Upper lobe of left lung (tissue), 6 donors: ENCODE measurements around the gene PAX2. TPM values are rescaled to one million over a fixed set of nuclear protein-coding genes. Genes with fewer than 3 reads are reported as not detected.

Source experiments
- ATAC-seq, 2 donors: fragments of 200-7000 bp; cut with Tn5 transposase; one replicate each; pipeline ENCODE4 v1.9.1; 2022; ENCODE audit warnings: mild to moderate bottlenecking in 2 of 2, moderate library complexity in 2 of 2; ENCODE audit not compliant: low FRiP score in 2 of 2
- DNase-seq, 2 donors: peaks; one replicate each; pipeline ENCODE4 v3.0.0-alpha.2; 2019 to 2020
- H3K27ac ChIP-seq, 4 donors: fragments of 200-600 bp; sonication (generic); one replicate each; pipeline ENCODE4 v1.5.1; 2016 to 2019
- H3K27me3 ChIP-seq, 4 donors: fragments of 200-600 bp; sonication (generic); one replicate each; pipeline ENCODE4 v1.5.1; 2017 to 2019
- H3K36me3 ChIP-seq, 4 donors: fragments of 200-600 bp; sonication (generic); one replicate each; pipeline ENCODE4 v1.5.1; 2016 to 2019
- H3K4me1 ChIP-seq, 4 donors: fragments of 200-600 bp; sonication (generic); one replicate each; pipeline ENCODE4 v1.5.1; 2018 to 2019
- H3K4me3 ChIP-seq, 4 donors: fragments of 200-600 bp; sonication (generic); one replicate each; pipeline ENCODE4 v1.5.1; 2017 to 2019; ENCODE audit warnings: mild to moderate bottlenecking in 2 of 4, moderate library complexity in 1 of 4
- H3K9me3 ChIP-seq, 4 donors: fragments of 200-600 bp; sonication (generic); one replicate each; pipeline ENCODE4 v1.5.1; 2018 to 2019
- CTCF ChIP-seq, 6 experiments: fragments of 450-650 bp in 4 of 6; fragments of 200-600 bp in 2 of 6; sonication (generic) in 2 of 6; IDR thresholded peaks; one replicate each; pipeline ENCODE4 v1.5.1; 2016 to 2019; ENCODE audit warnings: antibody characterized with exemption in 6 of 6
- EP300 ChIP-seq, 4 donors: sonication (generic); formaldehyde crosslinking; IDR thresholded peaks; one replicate each; pipeline ENCODE4 v1.5.1; 2017; ENCODE audit warnings: antibody characterized with exemption in 4 of 4, control low read depth in 2 of 4
- POLR2A ChIP-seq, 4 donors: fragments of 450-650 bp; IDR thresholded peaks; one replicate each; pipeline ENCODE4 v1.5.1; 2016 to 2017; ENCODE audit warnings: antibody characterized with exemption in 4 of 4, mild to moderate bottlenecking in 2 of 4
- POLR2AphosphoS5 ChIP-seq, 2 donors: sonication (generic); formaldehyde crosslinking; IDR thresholded peaks; one replicate each; pipeline ENCODE4 v1.5.1; 2017; ENCODE audit warnings: antibody characterized with exemption in 2 of 2
- WGBS, 2 donors: methylation state at CpG; one replicate each; pipeline ENCODE4 v1.1.5; 2017 to 2018; 5-methylcytosine and 5-hydroxymethylcytosine counted together
- total RNA-seq, 6 donors: library from RNA; depleted of rRNA in 4 of 6; stranded (reverse); fragments of >200 nt in 4 of 6; gene quantifications; one replicate each; pipeline versions ENCODE4 v1.1.0 to v1.2.1, GENCODE V29; 2016 to 2021
- donor health status: DM: no; HTN: no; CAD: no; lungs with moderate emphysema.
- donor health status: DM: no; HTN: yes; CAD: no; lungs with severe emphysema.

The PAX2 gene
- total RNA-seq, 6 donors from 2014 or later, result 0.07 TPM; not detected in 5

- WGBS, 2 donors, result 75 to 82% methylated on average over 2 of the region's 2 CpGs
- no peaks in the 10 kb centered on the region for H3K4me1 ChIP-seq
- H3K27me3 ChIP-seq, result no peaks in the 10 kb centered on the region
- TF ChIP-seq POLR2AphosphoS5 (IDR thresholded peaks at IDR 0.05), result no peak
- no peak for TF ChIP-seq CTCF (IDR thresholded peaks at IDR 0.05)
- no peak for TF ChIP-seq POLR2A (IDR thresholded peaks at IDR 0.05)
- no peak for TF ChIP-seq EP300 (IDR thresholded peaks at IDR 0.05)
- no peaks in the 10 kb centered on the region for H3K9me3 ChIP-seq
- no peaks in the 10 kb centered on the region for H3K36me3 ChIP-seq
- no peak overlapping the region for H3K4me3 ChIP-seq
- DNase-seq, result no peak
- ATAC-seq, result no peak
- no peak overlapping the region for H3K27ac ChIP-seq
These were observed 34.9 kb downstream of the PAX2 start for GRCh38 chr10:100780324-100780723.

- Histone ChIP-seq H3K27me3 (no peaks in the 10 kb centered on the region), H3K27ac (no peak overlapping the region), H3K9me3 (no peaks in the 10 kb centered on the region), H3K4me1 (no peaks in the 10 kb centered on the region), H3K4me3 (no peak overlapping the region), H3K36me3 (no peaks in the 10 kb centered on the region)
- DNase-seq (no peak), ATAC-seq (no peak)
- WGBS, 2 donors, result 58 to 66% methylated on average over 8 to 11 of the region's 11 CpGs
- no peak for TF ChIP-seq POLR2AphosphoS5 (IDR thresholded peaks at IDR 0.05)
- TF ChIP-seq EP300 (IDR thresholded peaks at IDR 0.05), result no peak
- no peak for TF ChIP-seq CTCF (IDR thresholded peaks at IDR 0.05)
- TF ChIP-seq POLR2A (IDR thresholded peaks at IDR 0.05), result no peak
These were observed 35.8 kb downstream of the PAX2 start for GRCh38 chr10:100781145-100781665.

GRCh38 chr10:100782461-100783244, 37.3 kb downstream of the PAX2 start:
- H3K27me3 ChIP-seq, result no peaks in the 10 kb centered on the region
- no peak overlapping the region for H3K4me3 ChIP-seq
- H3K9me3 ChIP-seq, result no peaks in the 10 kb centered on the region
- no peak overlapping the region for H3K27ac ChIP-seq
- TF ChIP-seq EP300 (IDR thresholded peaks at IDR 0.05), result no peak
- no peak for TF ChIP-seq POLR2AphosphoS5 (IDR thresholded peaks at IDR 0.05)
- TF ChIP-seq CTCF (IDR thresholded peaks at IDR 0.05), result no peak
- no peak for TF ChIP-seq POLR2A (IDR thresholded peaks at IDR 0.05)
- ATAC-seq (no peak), DNase-seq (no peak)
- no peaks in the 10 kb centered on the region for H3K4me1 ChIP-seq
- 84 to 91% methylated on average over 9 to 13 of the region's 13 CpGs for WGBS, 2 donors
- H3K36me3 ChIP-seq, result no peaks in the 10 kb centered on the region

GRCh38 chr10:100784126-100784525, 38.7 kb downstream of the PAX2 start:
- ATAC-seq (no peak), DNase-seq (no peak)
- no peaks in the 10 kb centered on the region for H3K9me3 ChIP-seq
- no peak overlapping the region for H3K4me3 ChIP-seq
- no peak overlapping the region for H3K27ac ChIP-seq
- H3K4me1 ChIP-seq, result no peaks in the 10 kb centered on the region
- TF ChIP-seq EP300 (IDR thresholded peaks at IDR 0.05) (no peak), CTCF (IDR thresholded peaks at IDR 0.05) (no peak), POLR2AphosphoS5 (IDR thresholded peaks at IDR 0.05) (no peak), POLR2A (IDR thresholded peaks at IDR 0.05) (no peak)
- no peaks in the 10 kb centered on the region for H3K27me3 ChIP-seq
- 87 to 100% methylated on average over 3 of the region's 3 CpGs for WGBS, 2 donors
- H3K36me3 ChIP-seq, result no peaks in the 10 kb centered on the region

- 89 to 91% methylated on average over 6 of the region's 6 CpGs for WGBS, 2 donors
- no peaks in the 10 kb centered on the region for H3K36me3 ChIP-seq
- no peak for DNase-seq
- no peak overlapping the region for H3K4me3 ChIP-seq
- ATAC-seq, result no peak
- no peaks in the 10 kb centered on the region for H3K4me1 ChIP-seq
- TF ChIP-seq EP300 (IDR thresholded peaks at IDR 0.05) (no peak), CTCF (IDR thresholded peaks at IDR 0.05) (no peak), POLR2AphosphoS5 (IDR thresholded peaks at IDR 0.05) (no peak), POLR2A (IDR thresholded peaks at IDR 0.05) (no peak)
- H3K27ac ChIP-seq, result no peak overlapping the region
- H3K9me3 ChIP-seq, result no peaks in the 10 kb centered on the region
- H3K27me3 ChIP-seq, result no peaks in the 10 kb centered on the region
These were observed 41.2 kb downstream of the PAX2 start for GRCh38 chr10:100786591-100786990.
